HepG2 (cell line): Measurements from ENCODE around the gene ZNF225. TPM values are rescaled to one million over a fixed set of nuclear protein-coding genes. Genes with fewer than 3 reads are reported as not detected.

Experiments
- ARNT2 ChIP-seq: sonication (generic); formaldehyde crosslinking; IDR thresholded peaks from 2 replicates; pipeline ENCODE4 v1.8.0; 2022; ENCODE audit warnings: mild to moderate bottlenecking, low read depth, missing genetic modification reagents, moderate library complexity
- DNMT1 ChIP-seq: sonication (generic); formaldehyde crosslinking; IDR thresholded peaks from 2 replicates; pipeline ENCODE4 v1.5.1; 2020; ENCODE audit warnings: mild to moderate bottlenecking, missing genetic modification reagents
- GPN1 ChIP-seq: sonication (generic); formaldehyde crosslinking; IDR thresholded peaks from 2 replicates; pipeline ENCODE4 v1.5.1; 2020; ENCODE audit warnings: missing genetic modification reagents, borderline replicate concordance
- HNF4A ChIP-seq: sonication (generic); formaldehyde crosslinking; IDR thresholded peaks from 2 replicates; pipeline ENCODE4 v1.4.0; 2020; ENCODE audit warnings: missing genetic modification reagents
- KDM5B ChIP-seq: sonication (generic); formaldehyde crosslinking; IDR thresholded peaks from 2 replicates; pipeline ENCODE4 v1.4.0; 2020; ENCODE audit warnings: missing genetic modification reagents, mild to moderate bottlenecking, borderline replicate concordance
- MAFG ChIP-seq: sonication (generic); formaldehyde crosslinking; IDR thresholded peaks from 2 replicates; pipeline ENCODE4 v1.5.1; 2020; ENCODE audit warnings: mild to moderate bottlenecking, missing genetic modification reagents
- MED8 ChIP-seq: sonication (generic); formaldehyde crosslinking; IDR thresholded peaks from 2 replicates; pipeline ENCODE4 v1.8.1; 2023; ENCODE audit warnings: mild to moderate bottlenecking, missing genetic modification reagents; ENCODE audit not compliant: insufficient replicate concordance
- NONO ChIP-seq, 2 experiments: fragments of 450-650 bp in 1 of 2; sonication (generic) in 1 of 2; formaldehyde crosslinking in 1 of 2; IDR thresholded peaks in 1 of 2; conservative IDR thresholded peaks in 1 of 2; 2 replicates each; pipeline versions ENCODE4 v1.6.1 to v1.8.0; 2017 to 2022; ENCODE audit warnings: mild to moderate bottlenecking in 1 of 2, missing genetic modification reagents in 1 of 2, moderate library complexity in 1 of 2
- RBFOX2 ChIP-seq: fragments of 200-400 bp; formaldehyde crosslinking; IDR thresholded peaks from 2 replicates; pipeline ENCODE4 v1.6.1; 2017; ENCODE audit warnings: low read depth, mild to moderate bottlenecking, low read length
- REL ChIP-seq: sonication (generic); formaldehyde crosslinking; conservative IDR thresholded peaks from 2 replicates; pipeline ENCODE4 v1.8.0; 2022; ENCODE audit warnings: mild to moderate bottlenecking, missing genetic modification reagents, moderate library complexity
- SKI ChIP-seq: fragments of 450-650 bp; IDR thresholded peaks from one replicate; pipeline ENCODE4 v1.6.1; 2018; ENCODE audit warnings: mild to moderate bottlenecking; ENCODE audit not compliant: partially characterized antibody
- TAF15 ChIP-seq: fragments of 200-400 bp; formaldehyde crosslinking; IDR thresholded peaks from one replicate; pipeline ENCODE4 v1.6.1; 2018; ENCODE audit warnings: mild to moderate bottlenecking, low read depth, low read length; ENCODE audit not compliant: poor library complexity, severe bottlenecking
- TBX2 ChIP-seq: sonication (generic); formaldehyde crosslinking; IDR thresholded peaks from 2 replicates; pipeline ENCODE4 v1.5.0; 2020; ENCODE audit warnings: missing genetic modification reagents, mild to moderate bottlenecking, borderline replicate concordance
- ZNF337 ChIP-seq: sonication (generic); formaldehyde crosslinking; IDR thresholded peaks from 2 replicates; pipeline ENCODE4 v1.5.1; 2020; ENCODE audit warnings: missing genetic modification reagents, low read depth, mild to moderate bottlenecking, borderline replicate concordance
- ZNF367 ChIP-seq: sonication (generic); formaldehyde crosslinking; IDR thresholded peaks from 2 replicates; pipeline ENCODE4 v1.4.0; 2020; ENCODE audit warnings: missing genetic modification reagents, borderline replicate concordance
- ZNF441 ChIP-seq: sonication (generic); formaldehyde crosslinking; IDR thresholded peaks from 2 replicates; pipeline ENCODE4 v1.7.0; 2021; ENCODE audit warnings: missing genetic modification reagents, borderline replicate concordance
- ZNF547 ChIP-seq: sonication (generic); formaldehyde crosslinking; IDR thresholded peaks from 2 replicates; pipeline ENCODE4 v1.5.1; 2020; ENCODE audit warnings: mild to moderate bottlenecking, missing genetic modification reagents
- ZNF720 ChIP-seq: sonication (generic); formaldehyde crosslinking; IDR thresholded peaks from 2 replicates; pipeline ENCODE4 v1.4.0; 2020; ENCODE audit warnings: missing genetic modification reagents
- ZNF775 ChIP-seq: sonication (generic); formaldehyde crosslinking; IDR thresholded peaks from 2 replicates; pipeline ENCODE4 v1.4.0; 2020; ENCODE audit warnings: missing genetic modification reagents, mild to moderate bottlenecking, moderate library complexity, borderline replicate concordance
- polyA plus RNA-seq, 8 experiments: library from polyadenylated mRNA; depleted of rRNA in 3 of 8; stranded (reverse) in 7 of 8; unstranded in 1 of 8; fragments of >200 nt; fragmentation: Illumina TruSeq in 4 of 8; extraction: Trizol in 4 of 8; gene quantifications; 2 replicates each; pipeline versions ENCODE4 v1.2.1 to v1.2.3, GENCODE V29; 2011 to 2016; ENCODE audit warnings: low read depth in 4 of 8, missing spikeins in 1 of 8, mixed read lengths in 1 of 8; ENCODE audit not compliant: insufficient read depth in 1 of 8
- total RNA-seq, 5 experiments: library from RNA; depleted of rRNA; stranded (reverse); fragments of >200 nt; fragmentation: Illumina TruSeq; extraction: Trizol; gene quantifications; 2 replicates each; pipeline ENCODE4 v1.2.3, GENCODE V29; 2016; ENCODE audit warnings: low read depth in 1 of 5
- TF ChIP-seq, protein P1 (sequence below): IDR thresholded peaks from 2 replicates; pipeline ENCODE4 v1.6.1; 2016; ENCODE audit warnings: low read depth, missing genetic modification reagents, missing compliant biosample characterization
- TF ChIP-seq, protein P2 (sequence below): IDR thresholded peaks from 2 replicates; pipeline ENCODE4 v1.6.1; 2016; ENCODE audit warnings: low read depth, control low read depth
- TF ChIP-seq, protein P3 (sequence below): sonication (generic); formaldehyde crosslinking; IDR thresholded peaks from 2 replicates; pipeline ENCODE4 v1.5.0; 2020; ENCODE audit warnings: missing genetic modification reagents

Gene ZNF225
- total and polyA plus RNA-seq, 2 of the 13 experiments (the other 11 are each of a cell fraction or from before 2014, with no cell fraction given): 0.87 to 3.3 TPM

DNA sequence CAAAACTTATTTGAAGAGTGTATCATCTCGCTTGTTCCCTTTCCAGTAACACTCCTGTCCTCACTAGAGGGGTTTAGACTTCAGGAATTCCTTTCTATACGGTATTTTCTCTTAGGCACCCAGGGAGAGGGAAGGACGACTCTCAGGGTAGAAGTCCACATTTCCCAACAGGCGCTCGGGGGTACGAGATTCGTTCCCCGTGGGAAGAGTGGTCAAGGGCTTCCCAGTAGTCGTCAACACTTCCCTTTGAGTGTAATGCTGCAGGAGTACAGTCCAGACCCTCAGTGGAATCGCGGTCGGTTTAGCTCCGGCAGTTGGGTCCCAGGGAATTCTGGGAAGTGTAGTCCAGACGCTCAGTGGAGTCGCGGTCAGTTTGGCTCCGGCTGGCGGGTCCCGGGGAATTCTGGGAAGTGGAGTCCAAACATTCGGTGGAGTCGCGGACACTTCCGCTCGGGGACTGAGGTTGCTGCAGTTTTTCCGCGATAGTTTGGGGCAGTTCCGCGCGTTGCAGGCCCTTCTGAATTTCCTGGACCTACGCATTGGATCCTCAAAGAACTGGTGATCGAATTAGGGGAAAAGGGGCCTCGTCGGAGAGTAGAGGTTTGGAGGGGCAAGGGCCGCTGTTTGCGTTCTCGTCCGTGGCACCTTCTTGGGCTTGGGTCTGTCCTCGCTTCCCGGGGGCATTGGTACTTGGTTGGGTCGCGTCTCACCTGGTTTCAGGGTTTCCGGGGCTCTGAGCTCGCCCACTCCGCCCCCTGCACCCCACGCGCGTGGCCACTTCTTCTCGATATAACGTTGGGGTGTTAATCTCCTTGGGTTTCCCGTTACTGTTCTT lies 19.1 kb upstream of the ZNF225 start, which contains the start of gene ZNF224 (continued):
- TF ChIP-seq, protein P1, sequence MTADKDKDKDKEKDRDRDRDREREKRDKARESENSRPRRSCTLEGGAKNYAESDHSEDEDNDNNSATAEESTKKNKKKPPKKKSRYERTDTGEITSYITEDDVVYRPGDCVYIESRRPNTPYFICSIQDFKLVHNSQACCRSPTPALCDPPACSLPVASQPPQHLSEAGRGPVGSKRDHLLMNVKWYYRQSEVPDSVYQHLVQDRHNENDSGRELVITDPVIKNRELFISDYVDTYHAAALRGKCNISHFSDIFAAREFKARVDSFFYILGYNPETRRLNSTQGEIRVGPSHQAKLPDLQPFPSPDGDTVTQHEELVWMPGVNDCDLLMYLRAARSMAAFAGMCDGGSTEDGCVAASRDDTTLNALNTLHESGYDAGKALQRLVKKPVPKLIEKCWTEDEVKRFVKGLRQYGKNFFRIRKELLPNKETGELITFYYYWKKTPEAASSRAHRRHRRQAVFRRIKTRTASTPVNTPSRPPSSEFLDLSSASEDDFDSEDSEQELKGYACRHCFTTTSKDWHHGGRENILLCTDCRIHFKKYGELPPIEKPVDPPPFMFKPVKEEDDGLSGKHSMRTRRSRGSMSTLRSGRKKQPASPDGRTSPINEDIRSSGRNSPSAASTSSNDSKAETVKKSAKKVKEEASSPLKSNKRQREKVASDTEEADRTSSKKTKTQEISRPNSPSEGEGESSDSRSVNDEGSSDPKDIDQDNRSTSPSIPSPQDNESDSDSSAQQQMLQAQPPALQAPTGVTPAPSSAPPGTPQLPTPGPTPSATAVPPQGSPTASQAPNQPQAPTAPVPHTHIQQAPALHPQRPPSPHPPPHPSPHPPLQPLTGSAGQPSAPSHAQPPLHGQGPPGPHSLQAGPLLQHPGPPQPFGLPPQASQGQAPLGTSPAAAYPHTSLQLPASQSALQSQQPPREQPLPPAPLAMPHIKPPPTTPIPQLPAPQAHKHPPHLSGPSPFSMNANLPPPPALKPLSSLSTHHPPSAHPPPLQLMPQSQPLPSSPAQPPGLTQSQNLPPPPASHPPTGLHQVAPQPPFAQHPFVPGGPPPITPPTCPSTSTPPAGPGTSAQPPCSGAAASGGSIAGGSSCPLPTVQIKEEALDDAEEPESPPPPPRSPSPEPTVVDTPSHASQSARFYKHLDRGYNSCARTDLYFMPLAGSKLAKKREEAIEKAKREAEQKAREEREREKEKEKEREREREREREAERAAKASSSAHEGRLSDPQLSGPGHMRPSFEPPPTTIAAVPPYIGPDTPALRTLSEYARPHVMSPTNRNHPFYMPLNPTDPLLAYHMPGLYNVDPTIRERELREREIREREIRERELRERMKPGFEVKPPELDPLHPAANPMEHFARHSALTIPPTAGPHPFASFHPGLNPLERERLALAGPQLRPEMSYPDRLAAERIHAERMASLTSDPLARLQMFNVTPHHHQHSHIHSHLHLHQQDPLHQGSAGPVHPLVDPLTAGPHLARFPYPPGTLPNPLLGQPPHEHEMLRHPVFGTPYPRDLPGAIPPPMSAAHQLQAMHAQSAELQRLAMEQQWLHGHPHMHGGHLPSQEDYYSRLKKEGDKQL (CRISPR knock-in tag): no peak
- no peak for TF ChIP-seq REL
- TF ChIP-seq MED8: no peak
- no peak for TF ChIP-seq ZNF775 (CRISPR knock-in tag)
- TF ChIP-seq ZNF367 (CRISPR knock-in tag): no peak
- 0 out of 2 replicates have a peak, but pooled peaks have one; percentile 21 for TF ChIP-seq TBX2 (CRISPR knock-in tag)
- peak; percentile 42; the same call in 1 of the 2 replicates for TF ChIP-seq ZNF441
- peak; percentile 59; the same call in 1 of the 2 replicates for TF ChIP-seq KDM5B
- TF ChIP-seq HNF4A (CRISPR knock-in tag): peak; percentile 70
- TF ChIP-seq ZNF720: no peak
- TF ChIP-seq, protein P2, sequence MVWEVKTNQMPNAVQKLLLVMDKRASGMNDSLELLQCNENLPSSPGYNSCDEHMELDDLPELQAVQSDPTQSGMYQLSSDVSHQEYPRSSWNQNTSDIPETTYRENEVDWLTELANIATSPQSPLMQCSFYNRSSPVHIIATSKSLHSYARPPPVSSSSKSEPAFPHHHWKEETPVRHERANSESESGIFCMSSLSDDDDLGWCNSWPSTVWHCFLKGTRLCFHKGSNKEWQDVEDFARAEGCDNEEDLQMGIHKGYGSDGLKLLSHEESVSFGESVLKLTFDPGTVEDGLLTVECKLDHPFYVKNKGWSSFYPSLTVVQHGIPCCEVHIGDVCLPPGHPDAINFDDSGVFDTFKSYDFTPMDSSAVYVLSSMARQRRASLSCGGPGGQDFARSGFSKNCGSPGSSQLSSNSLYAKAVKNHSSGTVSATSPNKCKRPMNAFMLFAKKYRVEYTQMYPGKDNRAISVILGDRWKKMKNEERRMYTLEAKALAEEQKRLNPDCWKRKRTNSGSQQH: no peak
- TF ChIP-seq NONO (IDR thresholded peaks at IDR 0.05): no peak
- TF ChIP-seq NONO (CRISPR knock-in tag; conservative IDR thresholded peaks at IDR 0.05): 0 out of 2 replicates have a peak, but pooled peaks have one; percentile 41
- TF ChIP-seq, protein P3, sequence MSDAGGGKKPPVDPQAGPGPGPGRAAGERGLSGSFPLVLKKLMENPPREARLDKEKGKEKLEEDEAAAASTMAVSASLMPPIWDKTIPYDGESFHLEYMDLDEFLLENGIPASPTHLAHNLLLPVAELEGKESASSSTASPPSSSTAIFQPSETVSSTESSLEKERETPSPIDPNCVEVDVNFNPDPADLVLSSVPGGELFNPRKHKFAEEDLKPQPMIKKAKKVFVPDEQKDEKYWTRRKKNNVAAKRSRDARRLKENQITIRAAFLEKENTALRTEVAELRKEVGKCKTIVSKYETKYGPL (CRISPR knock-in tag): 0 out of 2 replicates have a peak, but pooled peaks have one; percentile 29
- no peak for TF ChIP-seq DNMT1 (CRISPR knock-in tag)
- no peak for TF ChIP-seq ZNF547 (CRISPR knock-in tag)
- no peak for TF ChIP-seq SKI
- TF ChIP-seq ARNT2 (CRISPR knock-in tag): no peak
- no peak for TF ChIP-seq ZNF337 (CRISPR knock-in tag)
- no peak for TF ChIP-seq TAF15
- no peak for TF ChIP-seq MAFG
- peak; percentile 40; the same call in 1 of the 2 replicates for TF ChIP-seq RBFOX2
- no peak for TF ChIP-seq GPN1 (CRISPR knock-in tag)
